GM15510 (cell line): ENCODE results near the gene CES4A.

ENCODE experiments used
- POLR2A ChIP-seq: IDR thresholded peaks from 3 replicates; pipeline ENCODE4 v1.6.1; 2011; ENCODE audit warnings: borderline replicate concordance; ENCODE audit not compliant: insufficient read length; ENCODE audit errors: extremely low read depth

CES4A gene

GRCh38 chr16:67025210-67025550, 36.8 kb downstream of the CES4A start:
- TF ChIP-seq POLR2A = no peak

- no peak for TF ChIP-seq POLR2A
Observed at GRCh38 chr16:67026570-67026969, 38.2 kb downstream of the CES4A start.

GRCh38 chr16:67027046-67027445, 38.7 kb downstream of the CES4A start:
- no peak for TF ChIP-seq POLR2A

- no peak for TF ChIP-seq POLR2A
Observed at GRCh38 chr16:67028167-67028695, 39.8 kb downstream of the CES4A start.

GRCh38 chr16:67028696-67029253, 40.4 kb downstream of the CES4A start, which contains the start of gene CBFB:
Gene CBFB, plus strand, starts transcription at chr16:67029149. Its CDS starts 259 bp downstream, at chr16:67029408.
- TF ChIP-seq POLR2A = peak; percentile 98

- TF ChIP-seq POLR2A = peak; percentile 67
Observed at GRCh38 chr16:67029254-67030096, 41.1 kb downstream of the CES4A start.

GRCh38 chr16:67030221-67030962, 42.0 kb downstream of the CES4A start:
- no peak for TF ChIP-seq POLR2A

GRCh38 chr16:67034487-67034886, 46.1 kb downstream of the CES4A start:
- TF ChIP-seq POLR2A = no peak

- no peak for TF ChIP-seq POLR2A
Observed at GRCh38 chr16:67035364-67035763, 47.0 kb downstream of the CES4A start.

- TF ChIP-seq POLR2A = no peak
Observed at GRCh38 chr16:67036323-67036741, 47.9 kb downstream of the CES4A start.

GRCh38 chr16:67039260-67040020, 51.1 kb downstream of the CES4A start:
- TF ChIP-seq POLR2A = no peak

- no peak for TF ChIP-seq POLR2A
Observed at GRCh38 chr16:67040166-67040565, 51.8 kb downstream of the CES4A start.

- TF ChIP-seq POLR2A = no peak
Observed at GRCh38 chr16:67040906-67041305, 52.5 kb downstream of the CES4A start.

- no peak for TF ChIP-seq POLR2A
Observed at GRCh38 chr16:67043420-67043819, 55.0 kb downstream of the CES4A start.
